Urothelium cell line (cell line): ENCODE results near the gene UGT1A9.

ENCODE experiments used
- DNase-seq: peaks from one replicate; pipeline ENCODE4 v3.0.0; 2011; ENCODE audit warnings: low spot score, mixed read lengths
- FAIRE-seq: peaks from 2 replicates; lab custom pipeline; 2011; peaks lifted over from hg19 to GRCh38; lab: Jason Lieb, UNC

UGT1A9 gene

GRCh38 chr2:233754872-233755611, 83.3 kb downstream of the UGT1A9 start:
- no peak for FAIRE-seq
- DNase-seq: no peak

DNA sequence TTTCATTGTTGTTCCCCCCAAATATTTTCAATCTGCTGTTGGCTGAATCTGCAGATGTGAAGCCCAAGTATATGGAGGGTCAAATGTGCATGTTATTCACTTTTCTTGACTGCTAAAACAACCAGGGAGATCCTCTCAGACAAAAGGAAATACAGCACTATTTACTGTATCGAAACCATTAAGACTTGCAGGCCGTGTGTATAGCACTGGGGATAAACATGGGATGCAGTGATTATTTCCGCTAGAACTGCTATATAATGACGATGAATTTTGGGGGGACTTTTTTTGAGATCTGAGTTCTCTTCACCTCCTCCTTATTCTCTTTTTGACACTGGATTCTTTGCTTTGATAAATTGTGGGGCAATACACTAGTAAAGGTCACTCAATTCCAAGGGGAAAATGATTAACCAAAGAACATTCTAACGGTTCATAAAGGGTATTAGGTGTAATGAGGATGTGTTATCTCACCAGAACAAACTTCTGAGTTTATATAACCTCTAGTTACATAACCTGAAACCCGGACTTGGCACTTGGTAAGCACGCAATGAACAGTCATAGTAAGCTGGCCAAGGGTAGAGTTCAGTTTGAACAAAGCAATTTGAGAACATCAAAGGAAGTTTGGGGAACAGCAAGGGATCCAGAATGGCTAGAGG, 84.9 kb downstream of the UGT1A9 start:
- FAIRE-seq: no peak

GRCh38 chr2:233758141-233758540, 86.4 kb downstream of the UGT1A9 start:
- no peak for DNase-seq
- no peak for FAIRE-seq

More for the DNA sequence above, 84.9 kb downstream of the UGT1A9 start:
- DNase-seq: no peak

GRCh38 chr2:233758849-233759248, 87.2 kb downstream of the UGT1A9 start:
- FAIRE-seq: no peak
- DNase-seq: no peak

- DNase-seq (no peak), FAIRE-seq (no peak)
Measured at GRCh38 chr2:233760043-233760442, 88.3 kb downstream of the UGT1A9 start, which contains the start of gene UGT1A1. TSS of gene UGT1A1 (plus strand) at chr2:233760270. CDS start at chr2:233760288, 18 bp downstream.

GRCh38 chr2:233761040-233761769, 89.5 kb downstream of the UGT1A9 start:
- no peak for DNase-seq
- FAIRE-seq: no peak

- no peak for FAIRE-seq
- DNase-seq: peak; percentile 26
Measured at GRCh38 chr2:233764264-233764663, 92.6 kb downstream of the UGT1A9 start.

DNA sequence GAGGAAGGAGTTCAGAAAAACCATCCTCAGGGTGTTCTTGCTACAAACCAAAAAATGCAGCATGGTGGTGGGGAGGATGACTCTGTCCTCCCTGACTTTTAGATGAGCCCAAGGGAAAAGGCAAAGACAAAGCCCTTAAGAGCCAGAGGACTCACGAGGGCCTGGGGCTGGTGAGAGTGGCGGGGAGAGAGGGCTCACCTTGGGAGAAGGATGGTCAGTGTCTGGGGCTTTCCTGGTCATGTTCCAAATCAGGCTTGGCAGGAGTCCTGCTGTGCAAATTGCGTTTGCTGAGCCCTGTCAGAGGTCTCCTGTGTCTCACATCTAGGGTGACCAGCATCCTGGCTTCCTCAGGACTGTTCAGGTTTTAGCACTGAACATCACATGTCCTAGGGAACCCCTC, 93.1 kb downstream of the UGT1A9 start:
- FAIRE-seq (no peak), DNase-seq (no peak)

GRCh38 chr2:233766416-233766815, 94.7 kb downstream of the UGT1A9 start:
- FAIRE-seq: no peak
- no peak for DNase-seq

DNA sequence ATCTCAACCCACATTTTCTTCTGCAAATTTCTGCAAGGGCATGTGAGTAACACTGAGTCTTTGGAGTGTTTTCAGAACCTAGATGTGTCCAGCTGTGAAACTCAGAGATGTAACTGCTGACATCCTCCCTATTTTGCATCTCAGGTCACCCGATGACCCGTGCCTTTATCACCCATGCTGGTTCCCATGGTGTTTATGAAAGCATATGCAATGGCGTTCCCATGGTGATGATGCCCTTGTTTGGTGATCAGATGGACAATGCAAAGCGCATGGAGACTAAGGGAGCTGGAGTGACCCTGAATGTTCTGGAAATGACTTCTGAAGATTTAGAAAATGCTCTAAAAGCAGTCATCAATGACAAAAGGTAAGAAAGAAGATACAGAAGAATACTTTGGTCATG, 96.4 kb downstream of the UGT1A9 start:
- no peak for FAIRE-seq
- DNase-seq: no peak

DNA sequence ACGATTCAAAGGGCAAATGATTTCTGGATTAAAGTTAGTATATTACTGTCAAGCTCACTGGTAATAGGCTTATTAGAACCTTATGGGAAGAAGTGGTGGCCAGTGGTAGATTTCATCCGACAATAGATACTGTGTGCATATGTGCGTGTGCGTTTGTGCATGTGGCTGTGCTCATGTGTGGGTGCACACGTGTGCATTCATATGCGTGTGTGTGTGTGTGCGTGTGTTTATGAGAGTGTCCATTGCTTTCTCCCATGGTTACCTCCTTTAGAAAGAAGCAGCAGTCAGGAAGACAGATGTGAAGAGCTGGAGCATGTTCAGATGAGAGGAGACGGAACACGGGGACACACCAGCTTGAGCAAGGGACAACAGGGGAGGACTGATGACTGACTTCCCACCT, 97.6 kb downstream of the UGT1A9 start:
- no peak for DNase-seq

GRCh38 chr2:233772153-233772552, 100.5 kb downstream of the UGT1A9 start:
- no peak for DNase-seq
- FAIRE-seq: no peak

More for the DNA sequence above, 97.6 kb downstream of the UGT1A9 start:
- no peak for FAIRE-seq

- FAIRE-seq (no peak), DNase-seq (no peak)
Measured at GRCh38 chr2:233772583-233772982, 100.9 kb downstream of the UGT1A9 start.

DNA sequence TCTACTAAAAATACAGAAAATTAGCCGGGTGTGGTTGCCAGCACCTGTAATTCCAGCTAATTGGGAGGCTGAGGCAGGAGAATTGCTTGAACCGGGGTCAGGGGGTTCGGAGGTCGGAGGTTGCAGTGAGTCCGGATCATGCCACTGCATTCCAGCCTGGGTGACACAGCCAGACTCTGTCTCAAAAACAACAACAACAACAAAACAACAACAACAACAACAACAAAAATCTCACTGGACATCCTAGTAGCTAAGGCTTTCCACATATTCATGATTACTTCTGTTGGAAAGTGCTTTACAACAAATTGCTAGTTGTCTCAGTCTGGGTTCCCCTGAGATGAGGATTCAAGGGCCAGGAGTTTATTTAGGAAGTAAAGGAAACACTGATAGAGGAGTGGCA, 102.2 kb downstream of the UGT1A9 start:
- no peak for FAIRE-seq
- DNase-seq: no peak

DNA sequence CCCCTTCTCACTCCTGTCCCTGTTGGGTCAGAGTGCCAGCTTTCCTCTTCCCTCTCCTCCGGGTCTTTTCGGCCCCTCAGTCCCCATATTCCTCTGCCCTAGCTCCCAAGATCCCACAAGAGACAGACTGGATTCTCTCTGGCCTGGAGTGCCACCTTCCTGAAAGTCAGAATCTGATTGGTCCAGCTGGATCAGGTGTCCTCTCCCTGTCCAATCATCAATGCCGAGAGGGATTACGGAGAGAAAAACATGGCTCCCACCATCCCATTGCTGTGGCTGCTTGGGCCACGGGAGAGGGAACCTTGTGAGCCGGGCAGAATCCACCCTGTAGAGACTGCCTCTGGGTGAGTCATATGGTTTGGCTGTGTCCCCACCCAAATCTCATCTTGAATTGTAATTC, 103.7 kb downstream of the UGT1A9 start:
- FAIRE-seq (no peak), DNase-seq (no peak)

- no peak for DNase-seq
- no peak for FAIRE-seq
Measured at GRCh38 chr2:233778030-233778429, 106.3 kb downstream of the UGT1A9 start, which contains the start of gene MROH2A. TSS of gene MROH2A (plus strand) at chr2:233778330. CDS start at chr2:233779359, 1,029 bp downstream.

- FAIRE-seq: no peak
- DNase-seq: no peak
Measured at GRCh38 chr2:233779722-233780121, 108.0 kb downstream of the UGT1A9 start.

DNA sequence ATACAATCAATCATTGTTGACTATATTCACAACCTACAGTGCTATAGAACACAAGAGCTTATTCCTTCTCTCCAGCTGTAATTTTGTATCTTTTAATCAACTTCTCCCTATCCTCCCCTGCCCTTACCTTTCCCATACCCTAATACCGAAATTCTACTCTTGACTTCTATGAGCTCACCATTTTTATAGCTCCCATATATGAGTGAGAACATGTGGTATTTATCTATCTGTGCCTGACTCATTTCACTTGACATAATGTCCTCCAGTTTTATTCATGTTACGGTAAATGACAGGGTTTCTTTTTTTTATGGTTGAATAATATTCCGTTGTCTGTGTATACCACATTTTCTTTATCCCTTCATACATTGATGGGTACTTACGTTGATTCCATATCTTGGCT, 109.1 kb downstream of the UGT1A9 start:
- DNase-seq: no peak
- FAIRE-seq: no peak

GRCh38 chr2:233789554-233789953, 117.9 kb downstream of the UGT1A9 start:
- no peak for FAIRE-seq

DNA sequence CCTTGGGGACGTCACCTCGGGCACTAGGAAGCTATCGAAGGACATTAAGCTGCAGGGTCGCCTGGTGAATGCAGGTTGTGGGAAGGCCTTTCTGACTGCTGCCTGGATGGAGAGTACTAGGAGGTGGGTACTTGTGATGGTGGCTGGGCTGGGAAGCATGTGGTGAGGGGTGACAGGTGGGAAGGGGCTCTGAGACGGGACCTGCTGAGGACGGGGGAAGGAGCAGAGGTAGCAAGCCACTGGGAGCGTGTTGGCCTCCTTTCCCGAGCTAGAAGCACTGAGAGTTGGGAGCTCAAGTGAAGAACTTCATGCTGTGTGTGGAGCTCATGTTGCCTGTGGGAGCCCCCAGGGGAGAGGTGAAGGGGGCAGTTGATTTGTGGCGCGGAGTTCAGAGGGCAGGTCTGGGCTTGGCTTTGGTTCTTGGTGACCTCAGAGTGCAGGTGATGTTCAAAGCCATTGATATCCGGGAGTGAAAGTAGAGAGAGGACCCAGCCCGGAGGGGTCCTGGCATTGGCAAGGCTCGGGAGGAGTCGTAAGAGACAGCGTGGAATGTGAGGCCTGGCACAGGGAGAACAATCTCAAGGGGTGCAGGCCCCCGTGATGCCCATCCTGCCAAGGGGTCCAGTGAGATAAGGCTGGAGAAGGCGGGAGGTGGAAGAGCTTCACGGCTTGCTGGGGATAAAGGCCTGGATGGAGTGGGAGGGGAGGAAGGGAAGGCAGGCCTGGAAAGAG, 119.6 kb downstream of the UGT1A9 start:
- DNase-seq: no peak

More at GRCh38 chr2:233789554-233789953, 117.9 kb downstream of the UGT1A9 start:
- no peak for DNase-seq

GRCh38 chr2:233791883-233792329, 120.2 kb downstream of the UGT1A9 start:
- no peak for FAIRE-seq
- no peak for DNase-seq

More for the DNA sequence above, 119.6 kb downstream of the UGT1A9 start:
- FAIRE-seq: no peak
